Left kidney (tissue), 8 donors: ENCODE data around the gene RAB7A. TPM values are rescaled to one million over a fixed set of nuclear protein-coding genes. Genes with fewer than 3 reads are reported as not detected.

Experiments
- DNase-seq: peaks from one replicate; pipeline ENCODE4 v3.0.0-alpha.2; 2013
- long read RNA-seq, 8 donors: transcript quantifications; one replicate each; lab custom pipeline, GENCODE V29; 2026
- polyA plus RNA-seq: library from polyadenylated mRNA; unstranded; fragments of 120-200 nt; gene quantifications from one replicate; pipeline ENCODE4 v1.2.1, GENCODE V29; 2013; ENCODE audit not compliant: insufficient read length

Gene RAB7A
- 262 TPM for polyA plus RNA-seq
- long read RNA-seq, donor 1, transcript RAB7A-201 (6 exons, 2,244 nt): major isoform, 131 of 249 reads
- long read RNA-seq, donor 1, transcript RAB7A-207 (3 exons, 552 nt): minor isoform, 5 of 249 reads
- long read RNA-seq, donor 1, partial matches to known transcripts: 113 of 249 reads
- long read RNA-seq, donor 1, other reads (novel, unspliced or antisense): 0 of 249 reads
- long read RNA-seq, donor 2, transcript RAB7A-201 (6 exons, 2,244 nt): major isoform, 72 of 103 reads
- long read RNA-seq, donor 2, partial matches to known transcripts: 28 of 103 reads
- long read RNA-seq, donor 2, other reads (novel, unspliced or antisense): 0 of 103 reads
- long read RNA-seq, donor 3, transcript RAB7A-201 (6 exons, 2,244 nt): major isoform, 66 of 80 reads
- long read RNA-seq, donor 3, partial matches to known transcripts: 13 of 80 reads
- long read RNA-seq, donor 3, other reads (novel, unspliced or antisense): 0 of 80 reads
- long read RNA-seq, donor 4, transcript RAB7A-201 (6 exons, 2,244 nt): major isoform, 5 of 15 reads
- long read RNA-seq, donor 4, partial matches to known transcripts: 9 of 15 reads
- long read RNA-seq, donor 4, other reads (novel, unspliced or antisense): 0 of 15 reads
- long read RNA-seq, donor 5, transcript RAB7A-201 (6 exons, 2,244 nt): major isoform, 151 of 204 reads
- long read RNA-seq, donor 5, partial matches to known transcripts: 46 of 204 reads
- long read RNA-seq, donor 5, other reads (novel, unspliced or antisense): 5 of 204 reads
- long read RNA-seq, donor 6, transcript RAB7A-201 (6 exons, 2,244 nt): major isoform, 97 of 244 reads
- long read RNA-seq, donor 6, partial matches to known transcripts: 139 of 244 reads
- long read RNA-seq, donor 6, other reads (novel, unspliced or antisense): 6 of 244 reads
- long read RNA-seq, donor 7, transcript RAB7A-201 (6 exons, 2,244 nt): major isoform, 138 of 332 reads
- long read RNA-seq, donor 7, partial matches to known transcripts: 191 of 332 reads
- long read RNA-seq, donor 7, other reads (novel, unspliced or antisense): 0 of 332 reads
- long read RNA-seq, donor 8, transcript RAB7A-201 (6 exons, 2,244 nt): major isoform, 35 of 83 reads
- long read RNA-seq, donor 8, partial matches to known transcripts: 41 of 83 reads
- long read RNA-seq, donor 8, other reads (novel, unspliced or antisense): 5 of 83 reads

DNA sequence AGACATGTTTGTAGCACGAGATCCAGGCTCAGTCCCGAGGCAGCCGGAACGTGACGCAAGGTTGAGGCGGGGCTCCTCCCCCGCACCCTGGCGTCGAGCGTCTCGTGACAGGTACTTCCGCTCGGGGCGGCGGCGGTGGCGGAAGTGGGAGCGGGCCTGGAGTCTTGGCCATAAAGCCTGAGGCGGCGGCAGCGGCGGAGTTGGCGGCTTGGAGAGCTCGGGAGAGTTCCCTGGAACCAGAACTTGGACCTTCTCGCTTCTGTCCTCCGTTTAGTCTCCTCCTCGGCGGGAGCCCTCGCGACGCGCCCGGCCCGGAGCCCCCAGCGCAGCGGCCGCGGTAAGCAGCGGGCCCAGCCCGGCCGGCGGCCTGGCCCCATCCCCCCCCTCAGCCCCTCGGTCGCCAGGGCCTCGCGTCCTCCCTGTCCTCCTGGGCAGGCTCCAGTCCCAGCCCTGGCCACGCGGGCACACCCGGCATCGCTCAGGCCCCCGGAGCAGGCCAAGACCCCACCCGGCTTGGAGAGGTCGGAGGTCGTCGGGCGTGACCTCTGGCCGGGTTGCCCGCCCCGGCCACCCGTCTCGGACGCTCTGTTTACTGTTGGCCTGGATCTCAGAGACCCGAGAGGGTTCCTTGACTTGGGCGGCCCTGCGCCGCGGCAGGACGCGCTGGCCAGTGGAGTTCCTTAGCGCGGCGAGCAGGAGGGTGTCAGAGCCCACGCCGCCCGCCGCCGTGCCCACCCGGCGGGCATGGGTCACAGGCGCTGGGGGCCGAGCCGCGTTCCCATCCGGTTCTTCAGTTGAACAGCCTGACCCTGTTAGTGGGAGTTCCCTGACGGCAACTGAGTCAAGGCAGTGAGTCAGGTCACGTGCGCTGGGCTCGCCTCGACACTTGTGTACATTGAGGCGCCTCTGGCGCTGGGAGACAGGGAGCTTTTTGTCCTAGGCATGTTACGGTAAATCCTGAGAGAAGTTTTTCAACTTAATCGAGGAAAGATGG is at the start of gene RAB7A:
Gene RAB7A (plus strand): TSS at position 161 of the 994 bp plus-strand sequence. CDS start 69,185 bp downstream, outside the sequence.
- peak; percentile 98 for DNase-seq

DNA sequence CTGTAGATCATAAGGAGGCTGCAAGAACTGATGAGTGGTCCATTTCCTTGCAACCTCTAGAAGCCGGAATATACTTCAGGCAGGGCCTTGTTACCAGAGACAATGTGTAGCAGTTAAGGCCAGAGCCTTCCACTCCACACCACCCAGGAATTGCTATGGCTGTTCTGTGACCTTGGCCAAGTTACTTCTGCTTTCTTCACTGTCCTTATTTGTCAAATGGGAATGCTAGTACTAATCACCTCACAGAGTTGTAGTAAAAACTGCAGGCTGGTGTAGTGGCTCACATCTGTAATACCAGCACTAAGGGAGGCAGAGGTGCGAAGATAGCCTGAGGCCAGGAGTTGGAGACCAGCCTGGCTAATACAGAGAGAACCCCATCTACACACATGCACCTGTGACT is 46.6 kb upstream of the RAB7A start:
- DNase-seq: no peak

DNA sequence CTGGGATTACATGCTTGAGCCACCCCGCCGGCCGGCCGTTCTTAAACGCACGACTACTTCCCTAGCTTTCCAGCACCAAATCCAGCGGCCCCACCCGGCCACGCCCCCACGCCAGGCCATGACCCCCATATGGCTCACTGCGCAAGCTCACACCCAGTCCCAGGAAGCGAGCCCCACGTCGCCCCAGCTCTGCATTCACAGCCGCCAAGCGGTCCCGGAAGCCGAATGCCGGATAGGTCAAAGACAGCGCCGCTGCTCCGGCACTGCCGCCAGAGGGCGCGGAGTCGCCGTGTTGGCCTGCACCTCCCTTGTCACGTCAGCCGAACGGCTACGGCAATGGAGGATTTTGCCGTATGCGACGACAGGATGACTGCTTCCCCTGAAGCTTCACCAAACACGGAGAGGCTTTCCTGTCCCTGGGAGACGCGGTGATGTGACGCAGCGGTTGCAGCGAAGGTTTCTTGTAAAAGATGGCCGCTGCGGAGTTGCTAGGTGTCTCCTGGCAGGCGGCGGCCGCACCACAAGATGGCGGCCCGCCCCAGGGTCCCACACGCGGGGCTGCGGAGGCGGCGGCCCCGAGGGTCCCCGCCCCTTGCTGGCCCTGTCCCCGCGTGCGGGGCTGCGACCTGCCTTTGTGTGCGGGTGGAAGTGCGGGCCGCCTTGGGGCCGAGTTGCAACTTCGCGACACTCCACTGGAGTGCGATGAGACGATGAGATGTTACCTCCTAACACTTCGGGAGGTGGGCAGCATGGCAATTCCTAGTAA is 45.2 kb upstream of the RAB7A start:
- DNase-seq: peak; percentile 96

DNA sequence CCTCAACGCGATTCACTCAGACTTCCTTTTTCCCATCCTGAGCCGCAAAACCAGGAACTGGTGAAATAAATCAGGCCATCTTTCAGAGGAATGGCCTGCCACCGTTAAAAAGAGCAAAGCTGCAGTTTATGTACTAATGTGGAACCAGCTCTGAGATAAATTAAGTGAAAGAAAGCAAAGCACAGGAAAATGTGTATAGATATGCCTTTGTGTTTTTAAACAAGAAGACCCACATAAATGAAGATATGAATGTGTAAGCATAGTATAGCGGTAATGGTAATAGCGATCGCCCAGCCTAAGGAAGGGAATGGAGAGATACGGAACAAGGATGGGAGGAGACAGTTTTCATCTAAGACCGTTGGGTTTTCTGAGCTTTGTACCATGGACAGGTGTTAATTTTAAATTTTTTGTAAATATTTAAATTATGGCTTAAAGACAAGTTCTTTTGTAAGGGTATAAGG is 44.6 kb upstream of the RAB7A start:
- DNase-seq: no peak

DNA sequence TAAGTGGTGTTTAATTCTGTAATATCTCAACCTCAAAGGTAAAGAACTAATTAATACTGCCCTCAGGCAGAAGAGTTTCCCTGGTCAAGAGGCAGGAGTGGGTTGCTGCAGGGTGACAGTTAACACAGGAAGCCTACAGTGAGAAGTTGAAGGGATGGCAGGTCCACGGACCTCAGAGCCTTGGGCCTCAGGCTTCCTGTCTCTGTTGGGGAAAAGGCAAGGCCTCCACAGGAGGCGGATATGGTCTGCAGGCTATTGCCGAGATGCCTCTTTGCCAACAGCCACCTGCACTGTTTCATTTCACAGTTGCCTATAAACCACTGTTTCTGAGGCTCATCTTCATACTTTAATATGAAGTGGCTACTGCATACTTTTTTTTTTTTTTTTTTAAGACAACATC is 42.0 kb upstream of the RAB7A start:
- no peak for DNase-seq

DNA sequence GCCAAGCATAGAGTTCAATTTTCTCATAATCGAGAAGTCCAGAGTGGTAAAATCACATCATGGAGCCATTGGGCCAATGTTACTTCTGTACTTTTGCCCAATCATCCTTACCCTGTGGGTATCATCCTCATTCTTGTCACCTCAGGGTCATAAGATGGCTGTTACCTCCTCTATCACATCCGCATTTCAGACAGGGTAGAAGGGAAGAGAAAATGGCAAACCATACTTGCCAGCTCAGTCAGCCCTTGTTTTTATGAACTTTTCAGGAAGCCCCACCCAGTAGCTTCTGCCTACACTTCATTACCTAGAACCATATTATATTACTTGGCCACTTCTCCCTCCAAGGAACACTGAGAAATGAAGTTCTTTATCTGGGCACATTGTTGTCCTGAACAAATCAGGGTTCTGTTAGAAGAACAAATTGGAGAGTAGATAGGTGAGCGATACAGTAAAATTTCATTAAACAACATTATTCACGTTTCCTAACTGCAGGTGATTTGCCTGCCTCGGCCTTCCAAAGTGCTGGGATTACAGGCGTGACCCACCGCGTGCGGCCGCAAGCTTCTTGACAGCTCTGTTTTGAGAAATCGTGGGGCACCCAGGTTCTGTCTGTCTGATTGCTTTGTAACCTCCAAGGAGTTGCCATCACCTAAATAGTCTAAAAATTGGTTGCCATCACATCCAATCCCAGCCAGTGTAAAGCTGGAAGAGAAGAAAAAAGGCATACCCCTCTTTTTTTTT is 40.8 kb upstream of the RAB7A start:
- DNase-seq: no peak

DNA sequence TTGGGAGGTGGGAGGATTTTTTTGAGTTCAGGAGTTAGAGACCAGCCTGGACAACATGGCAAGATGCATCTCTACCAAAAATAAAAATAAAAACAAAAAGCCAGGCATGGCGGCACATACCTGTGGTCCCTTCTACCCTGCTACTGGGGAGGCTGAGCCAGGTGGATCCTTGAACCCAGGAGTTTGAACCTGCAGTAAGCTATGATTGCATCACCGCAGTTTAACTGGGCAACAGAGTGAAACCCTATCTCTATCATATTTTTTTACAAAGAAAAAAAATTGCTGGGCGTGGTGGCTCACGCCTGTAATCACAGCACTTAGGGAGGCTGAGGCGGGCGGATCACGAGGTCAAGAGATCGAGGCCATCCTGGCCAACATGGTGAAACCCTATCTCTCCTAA is 39.5 kb upstream of the RAB7A start:
- DNase-seq: no peak

DNA sequence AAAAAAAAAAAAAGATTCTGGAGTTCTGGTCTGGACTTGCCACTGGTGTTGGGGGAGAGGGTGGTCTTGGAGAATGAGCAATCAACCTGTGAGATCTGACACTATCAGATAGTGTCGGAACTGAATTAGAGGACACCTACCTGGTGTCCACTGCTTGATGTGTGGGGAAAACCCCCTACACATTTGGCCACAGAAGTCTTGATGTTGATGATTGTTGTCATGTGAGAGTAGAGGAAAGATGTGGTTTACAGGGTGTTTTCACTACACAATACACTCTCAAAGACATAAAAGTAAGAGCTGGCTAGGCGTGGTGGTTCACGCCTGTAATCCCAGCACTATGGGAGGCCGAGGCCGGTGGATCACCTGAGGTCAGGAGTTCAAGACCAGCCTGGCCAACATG is 36.9 kb upstream of the RAB7A start:
- no peak for DNase-seq

DNA sequence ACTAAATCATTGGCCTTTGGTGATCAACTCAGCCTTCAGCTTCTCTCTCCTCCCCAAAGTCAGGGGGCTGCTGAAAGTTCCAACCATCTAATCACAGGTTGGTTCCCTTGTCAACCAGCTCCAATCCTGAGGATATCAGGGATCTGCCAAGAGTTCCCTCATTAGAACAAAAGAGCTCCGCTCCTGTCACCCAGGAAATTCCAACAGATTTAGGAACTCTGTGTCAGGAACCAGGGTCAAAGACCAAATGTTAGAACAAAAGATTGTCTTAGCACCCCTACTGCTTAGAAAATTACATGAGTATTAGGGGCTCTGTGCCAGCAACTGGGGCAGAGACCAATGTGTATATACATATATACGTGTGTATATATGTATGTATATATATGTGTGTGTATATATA is 32.3 kb upstream of the RAB7A start:
- no peak for DNase-seq

DNA sequence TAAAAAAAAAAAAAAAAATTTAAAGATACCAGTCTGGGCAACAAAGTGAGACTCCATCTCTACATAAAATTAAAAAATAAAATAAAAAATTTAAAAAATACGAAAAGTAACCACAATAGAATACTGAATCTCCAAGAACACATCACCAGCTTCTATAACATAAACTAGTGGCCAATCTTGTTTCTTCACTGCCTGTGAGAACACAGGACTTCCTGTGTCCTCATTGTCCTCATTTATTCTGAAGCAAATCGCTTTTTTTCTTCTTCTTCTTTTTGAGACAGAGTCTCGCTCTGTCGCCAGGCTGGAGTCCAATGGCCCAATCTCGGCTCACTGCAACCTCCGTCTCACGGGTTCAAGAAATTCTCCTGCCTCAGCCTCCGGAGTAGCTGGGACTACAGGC is 28.6 kb upstream of the RAB7A start:
- no peak for DNase-seq

DNA sequence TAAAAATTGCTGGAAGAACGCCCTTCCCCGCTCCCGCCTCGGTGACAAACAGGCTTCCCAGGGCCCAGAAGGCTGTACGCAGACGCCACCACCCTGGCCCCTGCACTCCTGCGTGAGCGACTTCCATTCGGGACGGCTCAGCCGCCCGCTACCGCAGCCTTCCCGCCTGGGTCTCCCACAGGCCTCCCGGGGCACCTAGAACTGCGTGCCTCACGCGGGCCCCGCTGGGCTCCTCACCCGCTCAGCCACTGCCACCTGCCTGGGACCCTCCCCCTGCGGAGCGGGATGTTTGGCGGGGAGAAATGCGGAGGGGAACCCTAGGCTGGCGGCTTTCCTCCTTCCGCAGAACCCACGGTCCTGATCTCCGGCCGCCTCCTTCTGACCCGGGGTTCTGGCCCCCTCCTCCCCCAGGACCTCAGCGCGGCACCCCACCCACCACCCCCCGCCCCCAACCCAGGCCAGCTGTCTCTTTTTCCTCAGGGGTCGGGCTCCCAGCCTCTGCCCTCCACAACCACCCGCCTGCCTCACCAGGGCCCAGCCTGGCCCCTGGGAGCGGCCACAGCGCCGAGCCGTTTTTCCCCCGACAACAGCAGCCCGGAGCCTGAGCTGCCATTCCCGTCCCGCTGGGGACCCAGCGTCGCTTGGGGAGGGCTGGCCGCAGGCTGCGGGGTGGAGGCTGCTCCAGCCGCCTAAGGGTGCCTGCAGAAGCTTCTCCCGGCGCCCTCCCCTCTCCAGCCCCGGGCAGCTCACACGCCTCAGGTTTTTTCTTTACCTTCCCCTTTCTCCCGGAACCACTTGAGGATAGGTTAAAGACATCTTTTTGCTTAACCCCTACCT is 27.6 kb upstream of the RAB7A start:
- DNase-seq: peak; percentile 27

DNA sequence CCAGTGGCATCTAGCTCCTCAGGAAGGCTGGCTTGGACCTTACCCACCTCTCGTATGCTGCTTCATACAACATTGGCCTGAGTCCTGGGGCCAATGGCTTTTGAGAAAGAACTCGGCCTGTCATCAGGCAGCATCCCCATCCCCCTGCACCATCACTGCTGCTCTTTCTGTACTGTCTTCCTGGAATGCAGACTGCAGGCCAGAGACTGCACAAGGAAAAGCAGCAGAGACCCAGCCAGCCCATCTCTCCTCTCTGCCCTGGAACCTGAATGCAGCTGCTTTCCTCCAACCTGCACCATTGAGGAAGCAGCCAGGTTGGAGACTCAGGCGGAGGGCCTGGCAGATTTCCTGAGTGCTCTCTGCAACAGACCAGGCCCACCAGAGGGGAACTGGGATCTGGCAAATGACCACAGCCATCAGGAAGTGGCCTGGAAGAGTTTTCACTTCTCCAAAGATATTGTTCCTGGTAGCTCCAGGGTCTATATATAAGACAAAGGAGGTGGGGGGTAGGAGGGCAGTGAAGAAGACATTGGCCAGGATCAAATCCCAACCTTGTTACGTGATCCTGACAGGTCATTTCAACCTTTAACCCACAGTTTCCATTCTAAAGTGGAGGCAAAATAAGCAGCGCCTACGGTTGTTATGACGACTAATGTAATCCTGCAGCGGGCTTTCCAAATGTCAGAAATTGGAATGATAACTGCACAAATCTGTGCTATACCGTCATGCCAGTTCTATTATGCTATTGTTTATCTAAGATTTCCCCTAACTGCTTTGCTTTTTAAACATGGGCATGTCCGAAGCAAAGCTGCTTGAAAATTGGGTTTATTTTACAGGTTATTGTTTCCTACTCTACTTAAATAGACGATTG is 24.4 kb upstream of the RAB7A start:
- no peak for DNase-seq

DNA sequence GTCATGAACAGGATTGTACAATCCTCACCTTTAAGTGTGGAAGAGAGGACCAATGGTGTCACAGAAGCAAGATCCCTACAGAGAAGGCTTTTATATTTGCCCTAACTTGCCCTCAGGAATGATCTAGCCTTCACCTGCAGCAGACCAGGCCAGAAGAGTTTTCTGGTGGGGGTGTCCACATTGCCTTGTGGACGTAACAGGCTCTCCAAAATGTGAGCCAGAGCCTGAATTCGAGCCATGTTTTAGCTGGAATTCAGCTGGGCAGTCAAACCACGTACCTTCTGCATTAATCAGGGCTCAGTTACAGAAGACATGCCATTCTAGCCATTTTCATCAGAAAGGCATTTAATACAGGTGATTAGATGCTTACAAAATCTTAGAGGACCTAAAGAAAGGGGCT is 23.6 kb upstream of the RAB7A start:
- DNase-seq: no peak

DNA sequence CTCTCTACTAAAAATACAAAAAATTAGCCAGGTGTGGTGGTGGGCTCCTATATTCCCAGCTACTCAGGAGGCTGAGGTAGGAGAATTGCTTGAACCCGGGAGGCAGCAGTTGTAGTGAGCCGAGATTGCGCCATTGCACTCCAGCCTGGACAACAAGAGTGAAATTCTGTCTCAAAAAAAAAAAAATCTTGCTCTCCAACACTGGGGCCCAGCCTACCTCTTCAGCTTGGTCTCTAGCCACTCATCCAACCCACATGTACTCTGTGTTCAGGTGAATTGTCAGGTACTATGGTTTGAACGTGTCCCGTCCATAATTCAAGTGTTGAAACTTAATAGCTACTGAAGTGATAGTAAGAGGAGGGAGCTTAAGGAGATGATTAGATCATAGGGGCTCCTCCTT is 22.4 kb upstream of the RAB7A start:
- DNase-seq: no peak

DNA sequence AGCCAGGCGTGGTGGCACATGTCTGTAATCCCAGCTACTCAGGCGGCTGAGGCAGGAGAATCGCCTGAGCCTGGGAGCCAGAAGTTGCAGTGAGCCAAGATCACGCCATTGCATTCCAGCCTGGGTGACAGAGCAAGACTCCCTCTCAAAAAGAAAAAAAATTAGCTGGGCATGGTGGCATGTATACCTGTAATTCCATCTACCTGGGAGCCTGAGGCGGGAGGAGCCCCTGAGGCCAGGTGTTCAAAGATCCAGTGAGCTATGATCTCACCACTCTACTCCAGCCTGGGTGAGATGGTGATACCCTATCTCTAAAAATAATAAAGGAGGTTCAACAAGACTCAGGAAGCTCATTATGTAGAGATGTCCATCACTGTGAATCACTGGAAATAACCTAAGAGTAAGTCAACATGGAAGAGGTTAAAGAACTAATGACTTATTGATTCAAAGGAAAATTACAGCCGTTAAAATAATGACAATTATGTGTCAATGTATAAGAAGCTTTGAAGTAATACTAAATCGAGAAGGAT is 19.8 kb upstream of the RAB7A start:
- DNase-seq: no peak

DNA sequence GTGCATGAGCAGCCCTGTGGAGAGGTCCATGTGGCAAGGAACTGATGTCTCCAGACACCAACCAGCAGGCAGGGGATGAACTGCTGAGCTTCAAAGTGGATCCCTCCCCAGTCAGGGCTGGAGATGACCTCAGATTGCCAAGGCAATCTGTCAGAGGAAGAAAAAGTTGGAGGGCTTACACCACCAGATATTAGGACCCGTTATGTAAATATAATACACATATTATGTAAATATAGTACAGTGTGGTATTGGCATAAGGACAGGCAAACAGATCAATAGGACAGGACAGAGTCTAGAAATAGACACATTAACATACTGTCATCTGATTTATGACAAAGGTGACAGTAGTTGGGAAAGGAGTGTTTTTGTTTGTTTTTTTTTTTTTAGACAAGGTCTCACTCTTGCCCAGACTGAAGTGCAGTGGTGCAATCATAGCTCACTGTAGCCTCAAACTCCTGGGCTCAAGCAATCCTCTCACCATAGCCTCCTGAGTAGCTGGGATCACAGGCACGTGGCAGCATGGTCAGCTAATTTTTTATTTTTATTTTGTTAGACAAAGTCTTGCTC is 18.0 kb upstream of the RAB7A start:
- DNase-seq: no peak

DNA sequence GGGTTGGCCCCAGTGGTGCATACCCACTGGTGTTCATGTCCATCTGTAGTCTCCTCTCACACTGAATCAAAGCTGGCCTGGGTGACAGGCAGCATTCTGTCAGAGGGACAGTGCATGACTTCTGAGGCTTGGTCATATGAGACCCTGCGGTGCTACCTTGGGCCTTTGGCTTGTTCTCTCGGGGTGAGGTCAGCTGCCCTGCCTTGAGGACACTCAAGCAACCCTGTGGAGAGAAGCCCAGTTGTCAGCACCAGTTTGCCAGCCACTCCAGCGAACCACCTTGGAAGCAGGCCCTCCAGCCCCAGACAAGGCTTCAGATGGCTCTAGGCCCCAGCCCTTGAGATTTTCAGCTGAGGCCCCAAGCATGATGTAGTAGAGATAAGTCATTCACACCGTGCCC is 16.9 kb upstream of the RAB7A start:
- no peak for DNase-seq
